ENCODE measurements around the gene SELPLG.
"Not testable (repeated sequence)": the region's sequence is repeated elsewhere in the genome, so short reads cannot be mapped to it uniquely, and the experiment has no call there.

Gene SELPLG

GRCh38 chr12:108604208-108604941, 29.3 kb downstream of the SELPLG start:
- no peak for DNase-seq (ENCODE audit: low read depth)

GRCh38 chr12:108603743-108604142, 30.0 kb downstream of the SELPLG start:
- DNase-seq (ENCODE audit: low read depth) = no peak

DNA sequence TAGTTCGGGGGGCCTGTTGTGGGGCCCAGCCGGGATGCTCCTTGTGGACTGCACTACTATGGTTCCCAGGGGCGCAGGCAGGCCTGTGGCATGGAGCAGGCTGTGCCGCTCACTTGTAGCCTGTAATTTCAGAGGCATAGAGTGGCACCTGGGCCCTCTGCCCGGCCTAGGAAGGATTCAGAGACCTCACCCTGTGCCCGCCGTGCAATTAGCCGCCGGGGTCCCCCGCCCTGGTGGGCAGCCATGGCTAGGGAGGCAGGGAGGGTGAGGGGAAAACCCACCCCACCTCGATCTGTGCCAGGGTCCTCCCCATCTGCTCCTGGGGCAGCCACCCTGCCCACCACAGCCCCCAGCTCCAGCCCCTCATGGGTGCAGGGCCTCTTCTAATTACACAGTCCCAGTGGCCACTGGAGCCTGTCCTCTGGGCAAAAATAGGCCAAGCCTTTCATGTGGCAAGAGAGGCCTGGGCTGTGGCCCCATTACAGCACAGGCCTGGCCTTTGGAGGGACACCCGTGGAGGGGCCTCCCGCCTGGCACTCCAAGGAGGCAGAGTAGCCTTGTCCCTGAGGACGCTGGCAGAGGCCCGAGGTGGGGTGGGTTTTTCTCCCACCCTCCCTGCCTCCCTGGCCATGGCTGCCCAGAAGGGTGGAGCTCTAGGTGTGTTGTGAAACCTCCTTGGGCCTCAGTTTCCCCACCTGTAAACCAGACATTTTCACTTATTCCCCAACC, 30.6 kb downstream of the SELPLG start:
- DNase-seq (ENCODE audit: low read depth) = no peak

GRCh38 chr12:108602209-108602705, 31.4 kb downstream of the SELPLG start:
- no peak for DNase-seq (ENCODE audit: low read depth)

DNA sequence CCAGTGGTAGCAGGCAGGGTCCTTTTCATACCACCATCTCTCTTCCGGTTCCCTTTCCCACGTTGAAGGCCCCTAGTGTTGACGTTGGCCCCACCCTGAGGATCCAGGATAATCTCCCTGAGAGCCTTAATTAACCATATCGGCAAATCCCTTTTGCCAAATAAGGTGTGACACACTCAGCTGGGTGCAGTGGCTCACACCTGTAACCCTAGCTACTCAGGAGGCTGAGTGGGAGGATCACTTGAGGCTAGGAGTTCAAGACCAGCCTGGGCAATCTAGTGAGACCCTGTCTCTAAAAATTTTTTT, 33.0 kb downstream of the SELPLG start:
- no peak for DNase-seq (ENCODE audit: low read depth)

GRCh38 chr12:108599948-108600701, 33.6 kb downstream of the SELPLG start:
- no peak for DNase-seq (ENCODE audit: low read depth)

DNA sequence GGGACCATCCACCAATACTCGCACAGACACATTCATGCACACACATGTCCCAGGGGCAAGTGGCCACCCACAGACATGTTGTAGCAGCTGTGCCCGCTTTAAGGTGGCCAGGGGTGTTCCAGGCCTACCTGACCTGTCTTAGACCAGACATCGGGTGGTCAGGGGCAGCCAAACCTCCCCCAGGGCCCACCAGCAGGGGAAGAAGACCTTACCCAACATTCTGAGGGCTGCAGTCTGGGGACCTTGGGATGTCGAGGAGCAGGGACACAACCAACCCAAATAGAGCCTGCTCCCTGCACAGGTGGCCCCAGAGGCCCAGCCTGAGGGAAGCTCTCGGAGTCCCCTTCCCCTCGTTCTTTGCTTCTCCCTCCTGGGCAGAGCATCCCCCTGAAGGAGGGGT, 34.2 kb downstream of the SELPLG start:
- no peak for DNase-seq (ENCODE audit: low read depth)

DNA sequence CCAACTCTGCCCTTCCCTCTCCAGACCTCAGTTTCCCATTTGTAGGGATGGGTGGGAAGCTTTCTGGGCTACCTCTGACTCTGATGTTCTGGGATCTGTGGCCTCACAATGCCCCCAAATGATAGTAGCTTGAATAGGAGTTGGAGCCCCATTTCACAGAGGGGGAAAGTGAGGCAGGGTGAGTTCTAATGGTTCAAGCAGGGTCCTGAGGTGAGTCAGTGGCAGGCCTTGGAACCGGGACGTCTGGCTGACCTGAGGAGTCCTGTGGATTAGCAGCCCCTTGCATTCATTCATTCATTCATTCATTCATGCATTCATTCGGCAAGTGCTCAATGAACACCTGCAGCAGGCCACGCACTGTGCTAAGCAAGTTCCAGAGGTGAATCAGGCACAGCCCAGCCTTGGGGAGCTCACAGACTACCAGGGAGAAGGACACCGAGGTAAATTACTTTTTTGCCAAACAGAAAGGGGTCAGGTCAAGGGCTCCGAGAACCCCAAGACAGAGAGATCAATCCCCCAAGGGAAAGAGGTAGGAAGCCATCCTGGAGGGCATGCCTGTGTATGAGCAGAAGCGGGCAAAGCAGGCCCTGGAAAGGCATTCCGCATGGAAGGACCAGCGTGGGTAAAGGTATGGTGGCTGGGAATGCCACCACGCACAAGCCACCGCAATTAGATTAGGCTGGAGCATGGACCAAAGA, 35.0 kb downstream of the SELPLG start:
- DNase-seq (ENCODE audit: low read depth) = no peak

DNA sequence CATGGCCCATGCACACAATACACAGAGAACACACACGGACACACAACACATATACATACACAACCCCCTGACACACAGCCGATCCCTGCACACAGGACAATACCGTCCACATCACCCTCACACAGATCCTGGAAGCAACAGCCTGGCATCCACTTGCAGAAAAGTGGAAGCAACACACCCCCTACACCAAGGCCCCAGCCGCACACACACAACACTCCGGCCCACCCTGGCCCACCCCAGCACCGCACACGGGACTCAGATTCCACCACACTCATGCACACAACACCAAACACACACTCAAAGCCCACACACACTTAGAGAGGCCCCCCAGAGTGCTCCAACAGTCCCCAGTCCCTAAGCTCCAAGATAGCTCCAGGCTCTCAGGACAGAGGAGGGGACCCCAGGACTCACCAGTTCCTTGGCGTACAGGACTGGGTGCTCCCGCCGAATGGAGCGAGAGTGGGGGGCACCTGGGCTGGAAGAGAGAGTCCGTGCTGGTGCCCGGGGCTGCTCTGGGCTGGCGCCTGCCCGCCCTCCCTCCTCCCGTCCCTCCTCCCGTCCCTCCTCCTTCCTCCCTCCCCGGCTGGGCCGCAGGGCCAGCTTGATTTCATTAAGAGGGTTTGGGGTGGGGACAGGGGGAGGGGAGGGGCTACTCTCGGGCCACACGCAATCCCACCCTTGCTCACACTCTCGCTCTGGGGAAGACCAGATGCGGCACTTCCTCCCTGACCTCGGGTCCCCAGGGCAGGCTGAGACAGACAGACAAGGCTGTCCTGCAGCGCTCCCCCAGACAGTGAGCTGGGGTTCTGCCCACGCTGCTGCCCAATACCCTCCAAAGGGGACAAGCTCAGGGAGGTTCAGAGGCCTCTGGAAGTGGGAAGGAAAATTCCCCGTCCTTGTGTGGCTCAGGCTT, 35.9 kb downstream of the SELPLG start, which contains the start of gene TMEM119:
TSS of gene TMEM119 (minus strand) at position 526 of the 913 bp plus-strand sequence. CDS start 5,701 bp downstream, outside the sequence.
- DNase-seq (ENCODE audit: low read depth) = no peak

DNA sequence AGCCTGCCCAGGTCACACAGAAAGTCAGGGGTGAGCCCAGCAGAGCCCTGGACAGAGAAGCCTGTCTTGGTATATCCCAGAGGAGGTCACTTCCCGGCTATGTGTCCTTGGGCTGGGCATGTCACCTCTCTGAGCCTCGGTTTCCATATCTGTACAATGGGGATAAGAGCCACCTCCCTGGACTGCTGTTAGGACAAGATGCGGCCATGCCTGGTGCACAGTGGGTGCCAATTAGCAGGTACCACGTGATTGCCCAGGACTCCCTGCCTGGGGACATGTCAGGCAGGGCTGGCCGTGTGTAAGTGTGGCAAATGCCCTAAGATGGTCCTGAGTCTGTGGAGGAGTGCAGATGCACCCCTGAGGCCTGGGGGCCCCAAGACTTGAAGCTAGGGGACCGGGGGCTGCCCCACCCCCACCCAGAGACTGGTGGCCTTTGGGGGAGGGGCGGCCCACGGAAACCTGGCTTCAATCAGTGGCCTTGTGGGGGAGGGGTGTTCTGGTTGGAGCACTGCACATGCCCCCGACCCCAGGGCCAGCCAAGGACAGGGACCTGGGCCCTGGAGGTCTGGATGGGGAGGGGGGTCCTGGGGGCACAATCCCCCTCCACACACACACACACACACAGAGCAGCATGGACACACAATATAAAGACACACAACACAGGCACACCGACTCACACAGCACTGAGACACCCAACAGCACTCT, 36.7 kb downstream of the SELPLG start:
- no peak for DNase-seq (ENCODE audit: low read depth)

DNA sequence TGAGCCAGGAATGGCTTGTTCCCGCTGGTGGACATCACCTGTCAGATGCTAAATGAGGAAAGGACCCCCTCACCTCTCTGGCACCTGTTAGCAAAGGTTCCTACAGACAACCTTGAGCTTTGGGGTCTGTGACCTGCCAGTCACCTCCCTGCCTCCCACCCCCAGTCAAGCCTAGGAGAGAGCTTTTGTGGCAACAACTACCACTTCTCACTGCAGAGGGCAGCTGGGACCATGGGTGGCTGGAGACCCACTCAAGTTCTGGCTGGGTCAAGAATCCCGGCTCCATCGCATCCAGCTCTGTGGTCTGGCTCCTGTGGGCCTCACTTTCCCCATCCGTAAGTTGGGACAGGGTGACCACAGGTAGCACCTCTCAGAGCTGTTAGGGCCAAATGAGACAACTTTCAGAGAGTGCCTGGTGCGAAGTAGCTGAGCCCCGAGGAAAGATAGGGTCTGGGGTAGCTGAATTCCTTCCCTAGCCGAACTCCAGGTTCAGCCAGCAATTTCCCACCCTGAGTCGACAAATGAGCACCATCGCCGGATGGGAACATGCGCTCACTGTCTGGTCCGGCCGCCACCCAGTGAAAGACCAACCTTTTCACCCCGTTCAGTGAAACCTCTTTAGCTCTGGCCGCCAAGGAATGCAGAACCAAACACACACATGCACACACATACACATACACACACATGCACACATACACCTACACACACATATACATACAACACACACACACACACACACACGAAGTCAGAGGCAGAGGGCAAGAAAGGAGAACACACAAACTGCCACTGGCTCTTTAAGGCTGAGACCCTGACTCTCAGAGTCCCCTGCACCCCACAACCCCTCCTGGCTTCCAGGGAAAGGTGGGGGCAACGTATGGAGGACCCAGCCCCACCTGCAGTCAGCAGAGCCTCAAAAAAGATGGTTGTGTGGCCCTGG, 37.7 kb downstream of the SELPLG start:
- no peak for DNase-seq (ENCODE audit: low read depth)

DNA sequence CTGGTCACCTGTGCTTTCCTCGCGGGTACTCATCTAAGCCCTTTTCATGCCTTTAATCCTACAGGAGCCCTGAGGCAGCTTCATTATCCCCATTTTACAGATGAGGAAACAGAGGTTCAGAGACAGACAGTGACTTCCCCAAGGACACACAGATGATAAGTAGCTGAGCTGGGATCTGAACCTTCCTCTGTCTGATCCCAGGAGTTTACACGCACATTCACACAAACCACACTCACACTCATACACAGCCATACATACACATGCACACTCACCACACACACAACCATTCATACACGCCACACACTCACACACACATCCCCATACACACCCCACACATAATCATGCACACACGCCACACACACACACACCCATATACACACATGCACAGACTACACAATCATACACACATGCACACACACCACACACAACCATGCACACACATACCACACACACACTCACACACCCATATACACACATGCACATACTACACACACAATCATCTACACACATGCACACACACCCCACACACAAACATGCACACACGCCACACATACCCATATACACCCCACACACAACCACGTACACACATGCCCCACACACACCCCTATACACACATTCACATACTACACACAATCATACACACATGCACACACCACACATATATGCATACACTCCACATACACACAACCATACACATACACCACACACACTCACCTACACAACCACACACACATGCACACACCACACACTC, 38.6 kb downstream of the SELPLG start:
- DNase-seq (ENCODE audit: low read depth) = no peak

- no peak for DNase-seq (ENCODE audit: low read depth)
Observed at GRCh38 chr12:108594323-108594903, 39.3 kb downstream of the SELPLG start.

GRCh38 chr12:108592033-108592909, 41.4 kb downstream of the SELPLG start:
- DNase-seq (ENCODE audit: low read depth) = no peak

DNA sequence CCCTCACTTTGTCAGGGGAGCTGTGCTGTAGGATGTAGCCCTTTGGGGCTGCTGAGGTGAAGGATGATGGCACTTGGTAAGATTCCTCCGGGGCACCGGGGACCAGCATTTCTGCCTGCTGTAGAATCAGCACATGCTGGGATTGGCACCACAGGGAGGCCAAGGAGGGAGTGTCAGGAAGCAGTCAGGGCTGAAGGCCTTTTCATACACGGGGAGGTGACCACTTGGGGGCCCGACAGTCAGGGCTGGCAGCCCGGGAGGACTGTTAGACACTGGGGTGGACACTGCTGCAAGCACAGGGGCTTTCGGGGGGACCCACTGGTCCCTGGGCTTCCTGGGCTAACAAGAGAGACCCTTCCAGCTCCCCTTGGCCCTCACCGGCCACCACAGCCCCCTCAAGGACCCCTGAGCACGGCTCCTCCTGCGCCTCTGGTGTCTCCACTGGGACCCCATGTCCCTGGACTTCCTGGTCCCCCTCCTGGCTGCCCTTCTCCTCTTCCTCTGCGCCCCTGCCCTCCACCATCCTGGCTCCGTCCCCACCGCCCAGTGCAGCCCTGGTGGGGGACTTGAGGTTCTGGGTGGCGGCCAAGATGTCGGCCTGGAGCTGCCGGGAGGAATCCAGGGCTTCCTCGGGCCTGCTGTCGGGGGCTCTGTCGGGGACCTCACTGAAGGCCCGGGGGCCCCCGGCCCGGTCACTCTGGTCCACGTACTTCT, 42.3 kb downstream of the SELPLG start:
- no peak for DNase-seq (ENCODE audit: low read depth)

GRCh38 chr12:108590463-108590862, 43.2 kb downstream of the SELPLG start:
- DNase-seq (ENCODE audit: low read depth) = not testable (repeated sequence)
